Hepatic stellate cell (primary cell): ENCODE data around the gene PREP.
"Not testable (repeated sequence)": the region's sequence is repeated elsewhere in the genome, so short reads cannot be mapped to it uniquely, and the experiment has no call there.

Experiments used
- DNase-seq: peaks from one replicate; pipeline ENCODE4 v3.0.0; 2011; ENCODE audit warnings: low spot score

PREP gene

GRCh38 chr6:105269390-105269789 lies 133.5 kb downstream of the PREP start:
- DNase-seq, result no peak

- DNase-seq, result no peak
These were observed 138.9 kb downstream of the PREP start for GRCh38 chr6:105263685-105264610.

DNA sequence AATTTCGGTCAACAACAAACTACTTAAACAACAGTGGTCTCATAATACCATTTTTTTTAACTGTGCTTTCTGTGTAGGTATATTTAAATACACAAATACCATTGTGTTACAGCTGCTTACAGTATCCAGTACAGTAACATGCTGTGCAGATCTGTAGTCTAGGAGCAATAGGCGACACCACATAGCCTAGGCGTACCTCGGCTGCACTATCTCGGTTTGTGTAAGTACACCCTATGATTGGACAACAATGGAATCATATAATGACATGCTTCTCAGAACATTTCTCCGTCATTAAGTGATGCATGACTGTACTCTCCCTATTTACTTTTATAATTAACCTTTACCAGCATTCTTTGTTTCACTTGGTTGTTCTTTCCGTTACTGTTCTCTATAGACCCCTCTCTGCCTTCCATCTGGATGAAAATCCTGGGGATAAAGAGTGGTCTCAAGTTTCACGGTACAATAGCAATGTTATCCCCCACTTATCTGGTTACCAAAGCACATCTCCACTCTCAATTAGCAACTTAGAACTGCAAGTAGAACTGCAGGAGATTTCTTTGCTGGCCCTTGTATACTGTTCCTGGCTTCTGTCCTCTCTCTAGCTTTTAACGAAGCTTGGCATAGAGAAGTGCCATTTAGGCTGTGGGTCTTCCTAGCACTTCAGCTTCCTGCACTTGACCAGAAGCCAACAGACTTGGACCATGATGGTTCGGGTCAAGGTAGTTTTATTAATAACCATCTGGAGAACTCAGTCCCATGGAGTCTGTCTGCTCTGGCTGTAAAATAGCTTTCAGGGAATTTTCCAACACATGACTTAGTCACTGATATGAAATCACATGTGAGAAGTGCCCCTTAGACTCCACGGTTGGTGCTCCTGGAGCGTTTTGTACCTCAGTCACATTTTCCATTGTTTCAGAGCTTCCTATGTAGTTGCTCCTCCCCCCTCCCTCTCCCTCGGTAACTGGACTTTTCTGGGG lies 142.7 kb downstream of the PREP start:
- no peak for DNase-seq

- DNase-seq, result no peak
These were observed 144.1 kb downstream of the PREP start for GRCh38 chr6:105258816-105259215.

DNA sequence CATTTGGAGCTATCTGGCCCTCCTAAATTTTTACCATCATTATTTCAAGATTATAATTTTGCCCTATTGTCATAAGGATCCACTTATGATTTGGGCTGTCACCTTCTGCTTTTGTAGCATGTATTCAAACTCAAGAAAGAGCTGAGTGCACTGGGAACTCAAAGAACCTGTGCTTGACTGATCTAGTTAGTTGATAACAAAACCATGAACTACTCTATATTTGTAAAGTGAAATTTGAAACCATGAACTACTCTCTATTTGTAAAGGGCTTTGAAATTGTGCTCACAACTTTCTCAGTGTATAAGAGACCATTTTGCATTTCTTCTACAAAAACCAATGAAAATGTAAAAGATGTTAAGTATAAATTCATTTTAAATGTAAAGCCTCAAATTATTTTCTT lies 145.5 kb downstream of the PREP start:
- no peak for DNase-seq

DNA sequence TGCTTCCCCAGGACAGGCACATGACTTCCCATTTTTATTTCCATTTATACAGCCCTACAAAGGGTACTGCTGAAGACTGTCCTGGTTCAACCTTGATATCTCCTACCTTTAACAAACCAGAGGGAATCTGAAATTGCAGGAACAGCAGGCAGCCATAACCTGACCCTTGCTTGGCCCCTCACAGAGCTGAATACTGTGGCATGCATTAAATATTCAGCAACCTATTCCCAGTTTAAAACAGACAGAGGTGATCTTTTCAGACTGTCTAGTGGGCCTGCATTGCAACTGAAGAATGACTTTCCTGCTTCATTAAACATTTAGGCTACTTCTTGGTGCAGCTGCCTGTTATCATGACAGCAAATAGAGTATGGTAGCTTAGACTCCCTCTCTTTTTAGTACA lies 146.3 kb downstream of the PREP start:
- no peak for DNase-seq

DNA sequence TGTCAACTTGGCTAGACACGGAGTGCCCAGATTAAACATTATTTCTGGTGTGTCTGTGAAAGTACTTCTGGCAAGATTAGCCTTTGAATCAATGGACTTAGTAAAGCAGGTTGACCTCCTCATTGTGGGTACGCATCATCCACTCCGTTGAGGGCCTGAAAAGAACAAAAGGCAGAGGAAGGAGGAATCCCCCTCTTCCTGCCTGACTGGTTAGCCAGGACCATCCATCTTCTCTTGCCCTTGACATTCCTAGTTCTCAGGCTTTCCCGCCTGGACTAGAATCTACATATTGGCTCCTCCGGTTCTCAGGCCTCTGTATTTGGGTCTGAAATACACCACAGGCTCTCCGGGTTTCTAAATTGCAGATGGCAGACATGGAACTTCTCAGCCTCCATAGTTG lies 149.1 kb downstream of the PREP start:
- DNase-seq, result no peak

DNA sequence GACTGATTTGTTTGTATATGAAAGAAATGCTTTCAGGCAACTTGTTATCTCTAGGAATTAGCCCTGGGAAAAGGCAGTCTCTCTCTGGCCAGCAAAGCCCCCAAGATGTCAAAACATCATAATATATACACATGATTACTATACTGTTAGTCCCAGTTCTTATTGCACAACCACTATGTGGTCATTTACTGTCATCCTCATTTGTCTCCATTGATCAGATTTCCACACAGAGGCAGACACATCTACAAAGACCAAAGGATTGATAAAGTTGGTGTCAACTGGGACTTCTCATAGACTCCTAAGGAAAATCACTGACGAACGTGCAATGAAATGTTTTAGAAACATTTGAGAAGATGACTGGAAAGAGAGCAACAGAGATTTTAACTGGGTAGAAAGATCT lies 151.2 kb downstream of the PREP start:
- DNase-seq, result no peak

GRCh38 chr6:105250533-105250932 lies 152.3 kb downstream of the PREP start:
- no peak for DNase-seq

DNA sequence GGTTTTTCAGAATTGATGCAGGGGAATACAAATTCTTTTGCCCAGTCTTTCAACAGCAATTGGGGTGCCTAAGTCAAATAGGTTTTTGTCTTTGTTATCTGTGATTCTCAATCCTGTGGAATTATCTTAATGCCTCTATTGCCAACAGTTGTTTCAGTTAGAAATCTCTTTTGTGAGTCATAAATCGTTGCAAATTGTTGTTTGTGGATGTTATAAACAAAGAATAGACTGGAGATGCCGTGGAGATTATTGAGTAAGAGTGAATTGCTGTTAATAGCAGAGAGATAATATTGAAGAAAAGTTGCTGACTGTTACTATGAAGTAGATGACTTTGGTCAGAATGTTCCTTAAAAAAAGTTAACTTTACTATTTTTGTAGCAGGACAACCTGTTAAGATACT lies 159.4 kb downstream of the PREP start:
- DNase-seq, result no peak

DNA sequence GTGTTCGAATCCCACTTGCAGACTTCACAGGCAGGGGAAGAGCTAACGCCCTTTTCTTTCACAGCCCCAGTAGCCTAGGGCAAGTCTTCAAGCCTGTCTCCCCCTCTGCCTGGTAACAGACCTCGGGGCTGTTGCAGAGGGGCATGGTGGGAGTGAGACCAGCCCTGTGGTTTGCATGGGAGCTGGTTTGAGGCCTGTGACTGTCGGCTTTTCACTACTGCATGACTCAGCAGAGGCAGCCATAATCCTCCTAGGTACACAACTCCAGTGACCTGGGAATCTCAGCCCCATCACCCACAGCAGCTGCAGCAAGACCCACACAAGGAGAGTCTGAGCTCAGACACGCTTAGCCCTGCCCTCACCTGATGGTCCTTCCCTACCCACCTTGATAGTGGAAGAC lies 167.7 kb downstream of the PREP start:
- no peak for DNase-seq

- DNase-seq, result not testable (repeated sequence)
These were observed 171.1 kb downstream of the PREP start for GRCh38 chr6:105231771-105232170.
